OCI-LY3 (cell line): ENCODE results near the gene JAZF1.

Source experiments
- EZH2phosphoT487 ChIP-seq: fragments of 200-600 bp; shearing (Covaris generic); IDR thresholded peaks from 2 replicates; pipeline ENCODE4 v1.6.1; 2018; ENCODE audit warnings: antibody characterized with exemption, mixed run types, low read depth
- TF ChIP-seq, protein P1 (sequence below): fragments of 200-600, 300-600 bp; sonication (generic); IDR thresholded peaks from 2 replicates; pipeline ENCODE4 v1.5.1; 2014; ENCODE audit warnings: antibody characterized with exemption, low read length, low read depth

DNA sequence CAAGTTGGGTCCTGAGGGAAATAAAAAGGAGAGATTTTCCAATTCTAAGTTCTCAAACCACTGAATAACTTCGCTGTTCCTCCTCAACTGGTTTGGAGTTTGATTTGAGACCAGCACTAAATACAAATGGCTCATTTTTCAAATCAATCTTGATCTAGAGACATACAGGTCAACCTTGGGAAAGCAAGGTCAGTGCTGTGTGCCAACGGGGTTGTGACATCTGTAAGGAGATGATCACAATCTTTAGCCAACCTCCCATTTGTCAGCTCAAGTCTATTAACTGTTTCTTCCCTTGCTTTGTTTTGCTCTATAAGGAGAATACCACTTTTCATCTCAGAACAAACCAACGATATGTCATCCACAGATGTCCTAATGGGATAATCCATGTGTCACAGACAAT, 309.5 kb downstream of the JAZF1 start:
- TF ChIP-seq, protein P1, sequence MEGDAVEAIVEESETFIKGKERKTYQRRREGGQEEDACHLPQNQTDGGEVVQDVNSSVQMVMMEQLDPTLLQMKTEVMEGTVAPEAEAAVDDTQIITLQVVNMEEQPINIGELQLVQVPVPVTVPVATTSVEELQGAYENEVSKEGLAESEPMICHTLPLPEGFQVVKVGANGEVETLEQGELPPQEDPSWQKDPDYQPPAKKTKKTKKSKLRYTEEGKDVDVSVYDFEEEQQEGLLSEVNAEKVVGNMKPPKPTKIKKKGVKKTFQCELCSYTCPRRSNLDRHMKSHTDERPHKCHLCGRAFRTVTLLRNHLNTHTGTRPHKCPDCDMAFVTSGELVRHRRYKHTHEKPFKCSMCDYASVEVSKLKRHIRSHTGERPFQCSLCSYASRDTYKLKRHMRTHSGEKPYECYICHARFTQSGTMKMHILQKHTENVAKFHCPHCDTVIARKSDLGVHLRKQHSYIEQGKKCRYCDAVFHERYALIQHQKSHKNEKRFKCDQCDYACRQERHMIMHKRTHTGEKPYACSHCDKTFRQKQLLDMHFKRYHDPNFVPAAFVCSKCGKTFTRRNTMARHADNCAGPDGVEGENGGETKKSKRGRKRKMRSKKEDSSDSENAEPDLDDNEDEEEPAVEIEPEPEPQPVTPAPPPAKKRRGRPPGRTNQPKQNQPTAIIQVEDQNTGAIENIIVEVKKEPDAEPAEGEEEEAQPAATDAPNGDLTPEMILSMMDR, result no peak
- no peak for TF ChIP-seq EZH2phosphoT487
